ENCODE measurements around the gene RFPL3.

GRCh38 chr22:32407936-32408335 is 50.3 kb downstream of the RFPL3 start:
- TF ChIP-seq POLR2A (IDR thresholded peaks at IDR 0.05; ENCODE audit: low read length) (no peak), SREBF2 (IDR thresholded peaks at IDR 0.05) (no peak), RAD21 (conservative IDR thresholded peaks at IDR 0.05 in 1 of 2, IDR thresholded peaks at IDR 0.05 in 1 of 2) (no peak), KDM1A (IDR thresholded peaks at IDR 0.05; ENCODE audit: low read depth) (no peak), CEBPB (IDR thresholded peaks at IDR 0.05) (no peak)
- TF ChIP-seq, protein P1, sequence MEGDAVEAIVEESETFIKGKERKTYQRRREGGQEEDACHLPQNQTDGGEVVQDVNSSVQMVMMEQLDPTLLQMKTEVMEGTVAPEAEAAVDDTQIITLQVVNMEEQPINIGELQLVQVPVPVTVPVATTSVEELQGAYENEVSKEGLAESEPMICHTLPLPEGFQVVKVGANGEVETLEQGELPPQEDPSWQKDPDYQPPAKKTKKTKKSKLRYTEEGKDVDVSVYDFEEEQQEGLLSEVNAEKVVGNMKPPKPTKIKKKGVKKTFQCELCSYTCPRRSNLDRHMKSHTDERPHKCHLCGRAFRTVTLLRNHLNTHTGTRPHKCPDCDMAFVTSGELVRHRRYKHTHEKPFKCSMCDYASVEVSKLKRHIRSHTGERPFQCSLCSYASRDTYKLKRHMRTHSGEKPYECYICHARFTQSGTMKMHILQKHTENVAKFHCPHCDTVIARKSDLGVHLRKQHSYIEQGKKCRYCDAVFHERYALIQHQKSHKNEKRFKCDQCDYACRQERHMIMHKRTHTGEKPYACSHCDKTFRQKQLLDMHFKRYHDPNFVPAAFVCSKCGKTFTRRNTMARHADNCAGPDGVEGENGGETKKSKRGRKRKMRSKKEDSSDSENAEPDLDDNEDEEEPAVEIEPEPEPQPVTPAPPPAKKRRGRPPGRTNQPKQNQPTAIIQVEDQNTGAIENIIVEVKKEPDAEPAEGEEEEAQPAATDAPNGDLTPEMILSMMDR (IDR thresholded peaks at IDR 0.05) = no peak
- TF ChIP-seq, protein P2, sequence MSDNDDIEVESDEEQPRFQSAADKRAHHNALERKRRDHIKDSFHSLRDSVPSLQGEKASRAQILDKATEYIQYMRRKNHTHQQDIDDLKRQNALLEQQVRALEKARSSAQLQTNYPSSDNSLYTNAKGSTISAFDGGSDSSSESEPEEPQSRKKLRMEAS (IDR thresholded peaks at IDR 0.05) = no peak
